Measurements from ENCODE around the gene AGPAT4. TPM values are rescaled to one million over a fixed set of nuclear protein-coding genes. Genes with fewer than 3 reads are reported as not detected.

AGPAT4 gene
- total and polyA plus RNA-seq, 2 donors (not counting 3 experiments of a cell fraction or from before 2014, with no cell fraction given), result 10.2 to 15.2 TPM

DNA sequence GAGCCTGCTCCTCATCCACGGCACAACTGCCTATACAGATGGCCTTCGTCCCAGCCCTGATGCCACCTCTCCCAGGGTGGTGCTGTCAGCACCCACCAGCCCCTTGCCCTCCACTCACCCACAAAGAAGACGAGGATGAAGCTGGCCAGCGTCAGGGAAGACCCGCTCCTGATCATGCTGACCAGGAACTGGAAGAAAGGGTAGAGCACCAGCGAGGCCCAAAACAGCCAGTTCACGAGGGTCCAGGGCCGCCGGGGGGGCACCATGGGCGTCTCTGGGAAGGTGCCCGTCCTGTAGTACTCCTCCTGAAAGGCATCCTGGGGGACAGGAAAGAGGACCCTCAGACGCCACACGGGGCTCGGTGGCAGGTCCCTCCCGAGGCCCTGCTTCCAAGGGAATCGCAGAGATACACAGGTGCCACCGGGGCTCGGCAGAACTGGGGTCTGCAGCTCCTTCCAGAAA lies 134.5 kb downstream of the AGPAT4 start:
- no peaks in the 10 kb centered on the region for H3K9me1 ChIP-seq (replicated peaks; ENCODE audit: control insufficient read depth, extremely low read depth, insufficient read depth, low read length)
- no peak overlapping the region for H3K4me3 ChIP-seq (replicated peaks in 1 of 3; ENCODE audit: insufficient read depth in 1 of 3, low read depth in 1 of 3, low read length in 3 of 3)
- intact Hi-C loops (cut with micrococcal nuclease), result no loop called here
- FAIRE-seq (no peak), DNase-seq (ENCODE audit: low read depth, low spot score) (no peak)
- H3K36me3 ChIP-seq (ENCODE audit: control insufficient read depth in 2 of 2, extremely low read depth in 1 of 2, insufficient read depth in 2 of 2, low read length in 2 of 2), result peaks cover 0 to 4% of the 10 kb centered on the region in 2 experiments
- H3K79me2 ChIP-seq (ENCODE audit: control insufficient read depth, insufficient read depth, low read length), result no peaks in the 10 kb centered on the region
- dilution Hi-C loops (cut with MboI; ENCODE audit: extremely low pct_ligation_motif_present, low sequenced_read_pairs), result no loop called here
- no peak overlapping the region for H3K9ac ChIP-seq (replicated peaks; ENCODE audit: extremely low read depth, insufficient read depth, low read length)
- no TSS peak for BruUV-seq (replicated peaks)
- no peaks in the 10 kb centered on the region for H3K9me3 ChIP-seq (replicated peaks; ENCODE audit: control insufficient read depth, insufficient read depth, low read length)
- H3K27me3 ChIP-seq (ENCODE audit: control insufficient read depth in 2 of 2, insufficient read depth in 2 of 2, low read length in 2 of 2), result no peaks in the 10 kb centered on the region
- no peak overlapping the region for H3K27ac ChIP-seq (ENCODE audit: insufficient read depth, low read depth, low read length)
- ChIA-PET POLR2A (no interaction called here), CTCF (interaction anchor here (0.8 to 1.2 kb wide), 2 partner anchors 232 to 234 kb away, joined by 3 read pairs; no protein-coding TSS in a partner anchor)
- TF ChIP-seq, protein P1, sequence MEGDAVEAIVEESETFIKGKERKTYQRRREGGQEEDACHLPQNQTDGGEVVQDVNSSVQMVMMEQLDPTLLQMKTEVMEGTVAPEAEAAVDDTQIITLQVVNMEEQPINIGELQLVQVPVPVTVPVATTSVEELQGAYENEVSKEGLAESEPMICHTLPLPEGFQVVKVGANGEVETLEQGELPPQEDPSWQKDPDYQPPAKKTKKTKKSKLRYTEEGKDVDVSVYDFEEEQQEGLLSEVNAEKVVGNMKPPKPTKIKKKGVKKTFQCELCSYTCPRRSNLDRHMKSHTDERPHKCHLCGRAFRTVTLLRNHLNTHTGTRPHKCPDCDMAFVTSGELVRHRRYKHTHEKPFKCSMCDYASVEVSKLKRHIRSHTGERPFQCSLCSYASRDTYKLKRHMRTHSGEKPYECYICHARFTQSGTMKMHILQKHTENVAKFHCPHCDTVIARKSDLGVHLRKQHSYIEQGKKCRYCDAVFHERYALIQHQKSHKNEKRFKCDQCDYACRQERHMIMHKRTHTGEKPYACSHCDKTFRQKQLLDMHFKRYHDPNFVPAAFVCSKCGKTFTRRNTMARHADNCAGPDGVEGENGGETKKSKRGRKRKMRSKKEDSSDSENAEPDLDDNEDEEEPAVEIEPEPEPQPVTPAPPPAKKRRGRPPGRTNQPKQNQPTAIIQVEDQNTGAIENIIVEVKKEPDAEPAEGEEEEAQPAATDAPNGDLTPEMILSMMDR (IDR thresholded peaks at IDR 0.05; ENCODE audit: extremely low read depth in 1 of 2, insufficient read depth in 1 of 2, low read depth in 1 of 2, low read length in 2 of 2), result no peak
- TF ChIP-seq POLR2AphosphoS5 (IDR thresholded peaks at IDR 0.05; ENCODE audit: insufficient read depth, low read depth, low read length), result no peak
- TF ChIP-seq MAX (IDR thresholded peaks at IDR 0.05; ENCODE audit: insufficient read depth, insufficient read length), result no peak
- TF ChIP-seq FOS (IDR thresholded peaks at IDR 0.05; ENCODE audit: borderline replicate concordance, insufficient read depth, low read length), result no peak
- TF ChIP-seq EZH2 (IDR thresholded peaks at IDR 0.05; ENCODE audit: borderline replicate concordance, low read depth, low read length, severe bottlenecking), result no peak
- TF ChIP-seq MYC (IDR thresholded peaks at IDR 0.05; ENCODE audit: low read depth, low read length), result no peak
- no peak for TF ChIP-seq JUN (IDR thresholded peaks at IDR 0.05; ENCODE audit: borderline replicate concordance, insufficient read depth, insufficient read length, low read depth)
- TF ChIP-seq POLR2A (IDR thresholded peaks at IDR 0.05; ENCODE audit: low read depth, low read length), result no peak
- no peak overlapping the region for H3K4me2 ChIP-seq (ENCODE audit: insufficient read depth, low read length)
- H3K4me1 ChIP-seq (ENCODE audit: control insufficient read depth, extremely low read depth, insufficient read depth, low read length), result no peaks in the 10 kb centered on the region
- H2AFZ ChIP-seq (ENCODE audit: low read depth, low read length), result no peak overlapping the region
- H4K20me1 ChIP-seq (replicated peaks; ENCODE audit: control insufficient read depth, extremely low read depth, insufficient read depth, low read length), result no peaks in the 10 kb centered on the region
